Liver (tissue), 9 donors: ENCODE results near the gene IL31RA. TPM values are rescaled to one million over a fixed set of nuclear protein-coding genes. Genes with fewer than 3 reads are reported as not detected.

ENCODE experiments used
- DNase-seq: peaks from one replicate; pipeline ENCODE4 v3.0.0-alpha.2; 2017; ENCODE audit warnings: low spot score
- H3K27ac ChIP-seq, 2 donors: one replicate each; pipeline ENCODE4 v1.7.0; 2013; ENCODE audit warnings: inconsistent platforms in 2 of 2, low read length in 2 of 2, control low read depth in 1 of 2, low read depth in 1 of 2, mild to moderate bottlenecking in 1 of 2
- H3K27me3 ChIP-seq, 4 donors: one replicate each; pipeline versions ENCODE4 v1.6.1 to v1.7.0; 2013; ENCODE audit warnings: low read length in 3 of 4, inconsistent platforms in 1 of 4, mild to moderate bottlenecking in 1 of 4, moderate library complexity in 1 of 4; ENCODE audit not compliant: control insufficient read depth in 4 of 4, insufficient read depth in 4 of 4
- H3K36me3 ChIP-seq, 4 donors: one replicate each; pipeline versions ENCODE4 v1.6.1 to v1.7.0; 2013; ENCODE audit warnings: low read length in 3 of 4, mild to moderate bottlenecking in 3 of 4, low read depth in 1 of 4, moderate library complexity in 1 of 4; ENCODE audit not compliant: control insufficient read depth in 4 of 4, insufficient read depth in 3 of 4
- H3K4me1 ChIP-seq, 4 donors: one replicate each; pipeline versions ENCODE4 v1.6.1 to v1.7.0; 2013; ENCODE audit warnings: low read length in 3 of 4, mild to moderate bottlenecking in 3 of 4, moderate library complexity in 1 of 4; ENCODE audit not compliant: control insufficient read depth in 4 of 4, insufficient read depth in 4 of 4
- H3K4me3 ChIP-seq, 3 donors: one replicate each; pipeline versions ENCODE4 v1.6.1 to v1.7.0; 2013; ENCODE audit warnings: low read length in 3 of 3, control low read depth in 1 of 3, low read depth in 1 of 3, mild to moderate bottlenecking in 1 of 3
- H3K9ac ChIP-seq, 2 donors: one replicate each; pipeline ENCODE4 v1.7.0; 2013; ENCODE audit warnings: low read length in 2 of 2, mild to moderate bottlenecking in 2 of 2, moderate library complexity in 2 of 2, control low read depth in 1 of 2, low read depth in 1 of 2
- H3K9me3 ChIP-seq, 4 donors: one replicate each; pipeline versions ENCODE4 v1.6.1 to v1.7.0; 2013; ENCODE audit warnings: low read length in 3 of 4; ENCODE audit not compliant: control insufficient read depth in 4 of 4
- CTCF ChIP-seq: fragments of 150-350 bp; IDR thresholded peaks from 2 replicates; pipeline ENCODE4 v1.5.1; 2017; ENCODE audit warnings: improper control_type of control experiment, low read depth, low read length; ENCODE audit not compliant: missing input control
- EGR1 ChIP-seq, 2 donors: IDR thresholded peaks; 2 replicates each; pipeline ENCODE4 v1.6.1; 2016 to 2018; ENCODE audit warnings: antibody characterized with exemption in 2 of 2, low read depth in 2 of 2
- FOXA1 ChIP-seq: IDR thresholded peaks from 2 replicates; pipeline ENCODE4 v1.6.1; 2016; ENCODE audit warnings: antibody characterized with exemption
- FOXA2 ChIP-seq: IDR thresholded peaks from 2 replicates; pipeline ENCODE4 v1.6.1; 2016; ENCODE audit warnings: antibody characterized with exemption
- GABPA ChIP-seq, 2 donors: IDR thresholded peaks in 1 of 2; conservative IDR thresholded peaks in 1 of 2; 2 replicates each; pipeline ENCODE4 v1.6.1; 2016; ENCODE audit warnings: antibody characterized with exemption in 2 of 2, mild to moderate bottlenecking in 1 of 2, moderate library complexity in 1 of 2
- HNF4A ChIP-seq, 2 donors: conservative IDR thresholded peaks; 2 replicates each; pipeline ENCODE4 v1.6.1; 2016; ENCODE audit warnings: antibody characterized with exemption in 2 of 2, mild to moderate bottlenecking in 2 of 2
- HNF4G ChIP-seq: IDR thresholded peaks from 2 replicates; pipeline ENCODE4 v1.6.1; 2016; ENCODE audit warnings: antibody characterized with exemption
- JUND ChIP-seq, 2 donors: IDR thresholded peaks; 2 replicates each; pipeline ENCODE4 v1.6.1; 2016; ENCODE audit warnings: antibody characterized with exemption in 2 of 2
- MAX ChIP-seq: IDR thresholded peaks from 2 replicates; pipeline ENCODE4 v1.6.1; 2016; ENCODE audit warnings: antibody characterized with exemption
- RAD21 ChIP-seq, 2 donors: IDR thresholded peaks; 2 replicates each; pipeline ENCODE4 v1.6.1; 2016; ENCODE audit warnings: antibody characterized with exemption in 2 of 2, mild to moderate bottlenecking in 2 of 2
- REST ChIP-seq: IDR thresholded peaks from 2 replicates; pipeline ENCODE4 v1.6.1; 2016; ENCODE audit warnings: antibody characterized with exemption, mild to moderate bottlenecking
- RXRA ChIP-seq, 2 donors: IDR thresholded peaks; 2 replicates each; pipeline ENCODE4 v1.6.1; 2017 to 2018; ENCODE audit warnings: antibody characterized with exemption in 2 of 2, mild to moderate bottlenecking in 1 of 2
- SP1 ChIP-seq: IDR thresholded peaks from 2 replicates; pipeline ENCODE4 v1.6.1; 2018; ENCODE audit warnings: antibody characterized with exemption, mild to moderate bottlenecking
- TAF1 ChIP-seq: conservative IDR thresholded peaks from 2 replicates; pipeline ENCODE4 v1.6.1; 2016; ENCODE audit warnings: antibody characterized with exemption, mild to moderate bottlenecking
- YY1 ChIP-seq: IDR thresholded peaks from 2 replicates; pipeline ENCODE4 v1.6.1; 2016; ENCODE audit warnings: antibody characterized with exemption, mild to moderate bottlenecking
- WGBS: extraction: QIAGEN DNeasy Blood & Tissue Kit; methylation state at CpG from one replicate; pipeline ENCODE4 v1.1.7; 2013; 5-methylcytosine and 5-hydroxymethylcytosine counted together
- polyA plus RNA-seq, 2 donors: library from polyadenylated mRNA; stranded (reverse) in 1 of 2; unstranded in 1 of 2; fragments of 200-250 nt in 1 of 2; fragments of >200 nt in 1 of 2; fragmentation: Nextera tagmentation in 1 of 2; extraction: Ambion mirVana in 1 of 2; gene quantifications; one replicate each; pipeline versions ENCODE4 v1.2.1 to v1.2.3, GENCODE V29; 2013 to 2015
- total RNA-seq, 2 donors: library from RNA; depleted of rRNA; stranded (reverse); fragments of >200 nt; gene quantifications; one replicate each; pipeline ENCODE4 v1.2.3, GENCODE V29; 2014
- TF ChIP-seq, protein P1 (sequence below): IDR thresholded peaks from 2 replicates; pipeline ENCODE4 v1.6.1; 2016; ENCODE audit warnings: antibody characterized with exemption
- TF ChIP-seq, protein P2 (sequence below): IDR thresholded peaks from 2 replicates; pipeline ENCODE4 v1.6.1; 2016; ENCODE audit warnings: antibody characterized with exemption
- donor health status: healthy.
- donor health status: healthy.
- donor health status: healthy.
- donor health status: healthy.
- donor health status: healthy.

Gene IL31RA
- total and polyA plus RNA-seq, 4 donors = not detected

DNA sequence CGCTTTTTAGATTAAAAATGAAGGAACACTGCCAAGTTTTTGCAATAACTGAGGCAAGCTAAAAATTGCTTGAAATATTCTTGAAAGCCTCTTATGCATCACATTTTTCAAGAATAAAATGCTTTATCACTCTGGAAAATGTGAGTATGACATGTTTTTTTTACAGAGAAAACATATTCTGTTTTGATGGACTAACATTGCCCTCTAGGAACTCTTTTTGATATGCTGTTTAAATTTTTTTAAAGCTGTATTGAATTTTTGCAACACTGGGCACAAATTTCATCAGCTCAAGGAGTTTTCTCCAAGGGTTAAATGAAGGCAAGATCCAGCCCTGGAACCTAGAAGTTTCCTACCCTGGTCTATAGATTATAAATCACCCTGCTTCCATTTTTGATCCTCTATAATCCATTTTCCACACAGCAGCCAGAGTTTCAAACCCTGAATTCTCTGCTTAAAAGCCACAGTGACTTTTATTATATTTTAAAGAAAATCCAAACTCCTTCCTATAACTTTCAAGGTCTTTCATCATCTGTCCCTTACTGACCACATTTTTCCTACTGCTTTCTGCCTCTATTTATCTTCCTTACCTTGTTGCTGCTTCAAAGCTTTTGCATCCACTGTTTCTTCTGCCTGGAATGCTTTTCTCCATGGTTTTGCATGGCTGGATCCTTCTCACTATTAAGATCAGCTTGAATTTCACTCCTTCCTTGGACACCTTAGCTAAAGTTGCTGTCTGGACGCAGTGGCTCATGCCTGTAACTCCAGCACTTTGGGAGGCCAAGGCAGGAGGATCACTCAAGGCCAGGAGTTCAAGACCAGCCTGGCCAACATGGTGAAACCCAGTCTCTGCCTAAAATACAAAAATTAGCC, 60.9 kb downstream of the IL31RA start:
- Histone ChIP-seq H3K27ac (no peak overlapping the region), H3K27me3 (no peaks in the 10 kb centered on the region), H3K4me3 (no peak overlapping the region), H3K36me3 (no peaks in the 10 kb centered on the region), H3K9ac (no peak overlapping the region), H3K9me3 (no peaks in the 10 kb centered on the region), H3K4me1 (no peaks in the 10 kb centered on the region)
- DNase-seq = no peak
- 95% methylated on average over 2 of the region's 2 CpGs for WGBS
- no peak for TF ChIP-seq CTCF
- TF ChIP-seq, protein P1, sequence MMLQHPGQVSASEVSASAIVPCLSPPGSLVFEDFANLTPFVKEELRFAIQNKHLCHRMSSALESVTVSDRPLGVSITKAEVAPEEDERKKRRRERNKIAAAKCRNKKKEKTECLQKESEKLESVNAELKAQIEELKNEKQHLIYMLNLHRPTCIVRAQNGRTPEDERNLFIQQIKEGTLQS = no peak
- no peak for TF ChIP-seq RAD21 (IDR thresholded peaks at IDR 0.05)
- no peak for TF ChIP-seq MAX
- TF ChIP-seq FOXA1 = no peak
- no peak for TF ChIP-seq TAF1
- no peak for TF ChIP-seq RXRA (IDR thresholded peaks at IDR 0.05)
- TF ChIP-seq FOXA2 = no peak
- TF ChIP-seq, protein P2, sequence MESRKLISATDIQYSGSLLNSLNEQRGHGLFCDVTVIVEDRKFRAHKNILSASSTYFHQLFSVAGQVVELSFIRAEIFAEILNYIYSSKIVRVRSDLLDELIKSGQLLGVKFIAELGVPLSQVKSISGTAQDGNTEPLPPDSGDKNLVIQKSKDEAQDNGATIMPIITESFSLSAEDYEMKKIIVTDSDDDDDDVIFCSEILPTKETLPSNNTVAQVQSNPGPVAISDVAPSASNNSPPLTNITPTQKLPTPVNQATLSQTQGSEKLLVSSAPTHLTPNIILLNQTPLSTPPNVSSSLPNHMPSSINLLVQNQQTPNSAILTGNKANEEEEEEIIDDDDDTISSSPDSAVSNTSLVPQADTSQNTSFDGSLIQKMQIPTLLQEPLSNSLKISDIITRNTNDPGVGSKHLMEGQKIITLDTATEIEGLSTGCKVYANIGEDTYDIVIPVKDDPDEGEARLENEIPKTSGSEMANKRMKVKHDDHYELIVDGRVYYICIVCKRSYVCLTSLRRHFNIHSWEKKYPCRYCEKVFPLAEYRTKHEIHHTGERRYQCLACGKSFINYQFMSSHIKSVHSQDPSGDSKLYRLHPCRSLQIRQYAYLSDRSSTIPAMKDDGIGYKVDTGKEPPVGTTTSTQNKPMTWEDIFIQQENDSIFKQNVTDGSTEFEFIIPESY = no peak

DNA sequence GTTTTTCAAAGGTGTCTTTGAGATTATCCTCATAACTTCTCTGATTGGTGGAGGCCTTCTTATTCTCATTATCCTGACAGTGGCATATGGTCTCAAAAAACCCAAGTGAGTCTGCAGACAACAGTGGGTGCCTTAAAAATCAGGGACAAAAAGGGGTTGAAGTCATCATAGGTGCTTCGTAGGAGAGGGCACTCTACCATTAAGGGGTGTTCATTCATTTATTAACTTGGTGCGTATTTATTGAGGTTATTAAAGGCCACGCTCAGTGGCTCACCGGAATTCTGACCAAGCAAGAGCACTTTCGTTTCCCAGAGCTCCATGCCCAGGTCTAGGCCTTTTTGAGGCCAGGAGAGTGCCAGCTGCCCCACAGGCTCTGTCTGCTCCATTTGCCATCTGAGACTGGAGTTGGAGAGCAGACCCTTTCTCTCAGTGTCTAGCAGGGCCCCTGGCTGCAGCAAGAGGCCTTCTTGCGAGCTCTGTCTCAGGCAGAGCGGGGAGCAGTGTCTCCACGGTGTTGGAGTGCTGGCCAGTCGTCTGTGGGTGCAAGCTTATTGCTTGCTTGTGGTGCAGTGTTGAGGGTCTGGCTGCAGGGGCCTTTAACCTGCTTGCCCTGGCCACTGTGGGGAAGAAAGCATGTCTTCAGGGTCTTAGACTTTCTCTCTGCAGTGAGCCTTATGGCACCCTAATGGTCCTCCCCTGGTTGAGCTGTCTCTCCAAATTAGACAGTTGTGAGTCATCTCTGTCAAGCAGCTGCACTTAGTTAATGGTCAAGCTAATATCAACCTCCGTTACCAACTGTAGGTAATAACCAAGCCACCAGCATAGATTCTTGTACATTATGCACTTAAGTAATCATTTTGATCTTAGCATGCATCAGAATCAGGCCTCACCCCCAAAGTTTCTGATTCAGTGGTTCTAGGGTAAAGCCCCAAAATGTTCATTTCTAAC, 62.6 kb downstream of the IL31RA start:
- Histone ChIP-seq H3K36me3 (no peaks in the 10 kb centered on the region), H3K4me1 (no peaks in the 10 kb centered on the region), H3K4me3 (no peak overlapping the region), H3K9ac (no peak overlapping the region), H3K27ac (no peak overlapping the region), H3K9me3 (no peaks in the 10 kb centered on the region), H3K27me3 (no peaks in the 10 kb centered on the region)
- 91% methylated on average over 10 of the region's 10 CpGs for WGBS
- DNase-seq = no peak
- TF ChIP-seq HNF4G (no peak), CTCF (no peak), GABPA (IDR thresholded peaks at IDR 0.05 in 1 of 2, conservative IDR thresholded peaks at IDR 0.05 in 1 of 2) (no peak), JUND (IDR thresholded peaks at IDR 0.05) (no peak), YY1 (no peak), RAD21 (IDR thresholded peaks at IDR 0.05) (no peak), SP1 (no peak), REST (no peak), EGR1 (IDR thresholded peaks at IDR 0.05; ENCODE audit: low read depth in 2 of 2) (no peak), TAF1 (no peak), HNF4A (conservative IDR thresholded peaks at IDR 0.05) (no peak)
- TF ChIP-seq, protein P2 = no peak
